Measurements from ENCODE around the gene CNTN6. TPM values are rescaled to one million over a fixed set of nuclear protein-coding genes. Genes with fewer than 3 reads are reported as not detected.

The CNTN6 gene
- total RNA-seq, 2 donors from 2014 or later, result not detected

GRCh38 chr3:1103525-1103924 is 10.7 kb downstream of the CNTN6 start:
- H3K36me3 Mint-ChIP-seq (ENCODE audit: insufficient read depth in 2 of 2), result no peaks in the 10 kb centered on the region
- ATAC-seq (replicated peaks in 1 of 2) (no peak), DNase-seq (no peak)
- no peak overlapping the region for H3K4me3 Mint-ChIP-seq
- no peak overlapping the region for H3K27ac Mint-ChIP-seq
- H3K27me3 Mint-ChIP-seq (ENCODE audit: low read depth), result no peaks in the 10 kb centered on the region
- no peaks in the 10 kb centered on the region for H3K4me1 Mint-ChIP-seq (ENCODE audit: low read depth)
- peaks cover 1 to 3% of the 10 kb centered on the region in 2 donors for H3K9me3 Mint-ChIP-seq

GRCh38 chr3:1117843-1118473 is 25.1 kb downstream of the CNTN6 start:
- DNase-seq (no peak), ATAC-seq (replicated peaks in 1 of 2) (no peak)
- Mint-ChIP-seq H3K4me3 (no peak overlapping the region), H3K27me3 (ENCODE audit: low read depth) (no peaks in the 10 kb centered on the region), H3K9me3 (peaks cover 3 to 4% of the 10 kb centered on the region in 2 donors), H3K36me3 (ENCODE audit: insufficient read depth in 2 of 2) (no peaks in the 10 kb centered on the region), H3K27ac (no peak overlapping the region), H3K4me1 (ENCODE audit: low read depth) (no peaks in the 10 kb centered on the region)

- no peak for ATAC-seq (replicated peaks in 1 of 2)
- H3K27ac Mint-ChIP-seq, result no peak overlapping the region
Measured at GRCh38 chr3:1131166-1131565, 38.3 kb downstream of the CNTN6 start.

GRCh38 chr3:1135194-1135593 is 42.4 kb downstream of the CNTN6 start:
- Mint-ChIP-seq H3K4me3 (no peak overlapping the region), H3K27ac (no peak overlapping the region), H3K27me3 (ENCODE audit: low read depth) (no peaks in the 10 kb centered on the region), H3K36me3 (ENCODE audit: insufficient read depth in 2 of 2) (no peaks in the 10 kb centered on the region), H3K9me3 (peaks cover 2 to 4% of the 10 kb centered on the region in 2 donors), H3K4me1 (ENCODE audit: low read depth) (no peaks in the 10 kb centered on the region)
- DNase-seq, result no peak
- ATAC-seq (replicated peaks in 1 of 2), result no peak

More at GRCh38 chr3:1131166-1131565, 38.3 kb downstream of the CNTN6 start:
- H3K27me3 Mint-ChIP-seq (ENCODE audit: low read depth), result no peaks in the 10 kb centered on the region
- H3K36me3 Mint-ChIP-seq (ENCODE audit: insufficient read depth in 2 of 2), result no peaks in the 10 kb centered on the region
- no peaks in the 10 kb centered on the region for H3K4me1 Mint-ChIP-seq (ENCODE audit: low read depth)
- peaks cover 0 to 2% of the 10 kb centered on the region in 2 donors for H3K9me3 Mint-ChIP-seq
- no peak for DNase-seq
- H3K4me3 Mint-ChIP-seq, result no peak overlapping the region

- no peaks in the 10 kb centered on the region for H3K4me1 Mint-ChIP-seq (ENCODE audit: low read depth)
- DNase-seq (no peak), ATAC-seq (replicated peaks in 1 of 2) (no peak)
- no peak overlapping the region for H3K27ac Mint-ChIP-seq
- H3K9me3 Mint-ChIP-seq, result peaks cover 2 to 4% of the 10 kb centered on the region in 2 donors
- no peak overlapping the region for H3K4me3 Mint-ChIP-seq
- no peaks in the 10 kb centered on the region for H3K27me3 Mint-ChIP-seq (ENCODE audit: low read depth)
- H3K36me3 Mint-ChIP-seq (ENCODE audit: insufficient read depth in 2 of 2), result no peaks in the 10 kb centered on the region
Measured at GRCh38 chr3:1138036-1138435, 45.2 kb downstream of the CNTN6 start.

GRCh38 chr3:1139071-1139470 is 46.2 kb downstream of the CNTN6 start:
- H3K27me3 Mint-ChIP-seq (ENCODE audit: low read depth), result no peaks in the 10 kb centered on the region
- H3K4me1 Mint-ChIP-seq (ENCODE audit: low read depth), result no peaks in the 10 kb centered on the region

GRCh38 chr3:1147326-1147725 is 54.5 kb downstream of the CNTN6 start:
- Mint-ChIP-seq H3K4me1 (ENCODE audit: low read depth) (no peaks in the 10 kb centered on the region), H3K27me3 (ENCODE audit: low read depth) (no peaks in the 10 kb centered on the region), H3K27ac (no peak overlapping the region), H3K36me3 (ENCODE audit: insufficient read depth in 2 of 2) (no peaks in the 10 kb centered on the region), H3K9me3 (peaks cover 2 to 6% of the 10 kb centered on the region in 2 donors), H3K4me3 (no peak overlapping the region)
- no peak for DNase-seq
- ATAC-seq (replicated peaks in 1 of 2), result no peak

More at GRCh38 chr3:1139071-1139470, 46.2 kb downstream of the CNTN6 start:
- Mint-ChIP-seq H3K27ac (no peak overlapping the region), H3K36me3 (ENCODE audit: insufficient read depth in 2 of 2) (no peaks in the 10 kb centered on the region), H3K4me3 (no peak overlapping the region), H3K9me3 (peaks cover 2 to 4% of the 10 kb centered on the region in 2 donors)
- DNase-seq, result no peak
- ATAC-seq (replicated peaks in 1 of 2), result no peak

GRCh38 chr3:1147819-1148218 is 55.0 kb downstream of the CNTN6 start:
- H3K27ac Mint-ChIP-seq, result no peak overlapping the region

GRCh38 chr3:1164101-1164500 is 71.3 kb downstream of the CNTN6 start:
- Mint-ChIP-seq H3K36me3 (ENCODE audit: insufficient read depth in 2 of 2) (no peaks in the 10 kb centered on the region), H3K4me3 (no peak overlapping the region), H3K4me1 (ENCODE audit: low read depth) (no peaks in the 10 kb centered on the region), H3K27ac (no peak overlapping the region), H3K9me3 (peaks cover 5% of the 10 kb centered on the region in 2 donors), H3K27me3 (ENCODE audit: low read depth) (no peaks in the 10 kb centered on the region)
- no peak for ATAC-seq (replicated peaks in 1 of 2)
- no peak for DNase-seq

More at GRCh38 chr3:1147819-1148218, 55.0 kb downstream of the CNTN6 start:
- H3K9me3 Mint-ChIP-seq, result peaks cover 2 to 6% of the 10 kb centered on the region in 2 donors
- no peaks in the 10 kb centered on the region for H3K36me3 Mint-ChIP-seq (ENCODE audit: insufficient read depth in 2 of 2)
- no peak for ATAC-seq (replicated peaks in 1 of 2)
- H3K27me3 Mint-ChIP-seq (ENCODE audit: low read depth), result no peaks in the 10 kb centered on the region
- no peaks in the 10 kb centered on the region for H3K4me1 Mint-ChIP-seq (ENCODE audit: low read depth)
- DNase-seq, result no peak
- H3K4me3 Mint-ChIP-seq, result no peak overlapping the region

GRCh38 chr3:1171320-1171719 is 78.5 kb downstream of the CNTN6 start:
- DNase-seq, result no peak
- Mint-ChIP-seq H3K4me1 (ENCODE audit: low read depth) (no peaks in the 10 kb centered on the region), H3K36me3 (ENCODE audit: insufficient read depth in 2 of 2) (no peaks in the 10 kb centered on the region), H3K27ac (no peak overlapping the region), H3K27me3 (ENCODE audit: low read depth) (no peaks in the 10 kb centered on the region), H3K9me3 (peaks cover 5 to 7% of the 10 kb centered on the region in 2 donors), H3K4me3 (no peak overlapping the region)
- ATAC-seq (replicated peaks in 1 of 2), result no peak

GRCh38 chr3:1172644-1173043 is 79.8 kb downstream of the CNTN6 start:
- Mint-ChIP-seq H3K4me1 (ENCODE audit: low read depth) (no peaks in the 10 kb centered on the region), H3K4me3 (no peak overlapping the region), H3K27ac (no peak overlapping the region), H3K27me3 (ENCODE audit: low read depth) (no peaks in the 10 kb centered on the region), H3K36me3 (ENCODE audit: insufficient read depth in 2 of 2) (peaks cover 0 to 1% of the 10 kb centered on the region in 2 donors), H3K9me3 (peaks cover 5 to 7% of the 10 kb centered on the region in 2 donors)
- ATAC-seq (replicated peaks in 1 of 2), result no peak
- no peak for DNase-seq

GRCh38 chr3:1179146-1179545 is 86.3 kb downstream of the CNTN6 start:
- H3K36me3 Mint-ChIP-seq (ENCODE audit: insufficient read depth in 2 of 2), result peaks cover 0 to 3% of the 10 kb centered on the region in 2 donors
- H3K9me3 Mint-ChIP-seq, result peaks cover 9 to 14% of the 10 kb centered on the region in 2 donors
- H3K27me3 Mint-ChIP-seq (ENCODE audit: low read depth), result no peaks in the 10 kb centered on the region
- no peaks in the 10 kb centered on the region for H3K4me1 Mint-ChIP-seq (ENCODE audit: low read depth)
- no peak overlapping the region for H3K27ac Mint-ChIP-seq
- DNase-seq (no peak), ATAC-seq (replicated peaks in 1 of 2) (no peak)
- H3K4me3 Mint-ChIP-seq, result no peak overlapping the region

GRCh38 chr3:1183320-1184048 is 90.7 kb downstream of the CNTN6 start:
- peaks cover 1 to 6% of the 10 kb centered on the region in 2 donors for H3K9me3 Mint-ChIP-seq
- no peaks in the 10 kb centered on the region for H3K4me1 Mint-ChIP-seq (ENCODE audit: low read depth)
- DNase-seq (no peak), ATAC-seq (replicated peaks in 1 of 2) (no peak)
- H3K36me3 Mint-ChIP-seq (ENCODE audit: insufficient read depth in 2 of 2), result no peaks in the 10 kb centered on the region
- no peaks in the 10 kb centered on the region for H3K27me3 Mint-ChIP-seq (ENCODE audit: low read depth)
- no peak overlapping the region for H3K27ac Mint-ChIP-seq
- no peak overlapping the region for H3K4me3 Mint-ChIP-seq

Measured in activated T-cell treated with anti-CD3 and anti-CD28 coated beads, Interleukin-2, amount 50 U/mL, for 72 hours (primary cell).